Dermis blood vessel endothelial cell (primary cell): ENCODE measurements around the gene MAPK8. TPM values are rescaled to one million over a fixed set of nuclear protein-coding genes. Genes with fewer than 3 reads are reported as not detected.
A peak's percentile ranks its signal among the peaks of the same experiment; 100 is the strongest.
"Not testable (repeated sequence)": the region's sequence is repeated elsewhere in the genome, so short reads cannot be mapped to it uniquely, and the experiment has no call there.

Experiments
- DNase-seq: peaks from one replicate; pipeline ENCODE4 v3.0.0; 2010
- total RNA-seq: library from RNA; depleted of rRNA; stranded (reverse); fragments of >200 nt; gene quantifications from 2 replicates; pipeline ENCODE4 v1.2.3, GENCODE V29; 2014

The MAPK8 gene
- total RNA-seq, 1 donor from 2014 or later = 81.3 TPM

- DNase-seq = no peak
Measured at GRCh38 chr10:48336978-48337599, 30.6 kb downstream of the MAPK8 start.

DNA sequence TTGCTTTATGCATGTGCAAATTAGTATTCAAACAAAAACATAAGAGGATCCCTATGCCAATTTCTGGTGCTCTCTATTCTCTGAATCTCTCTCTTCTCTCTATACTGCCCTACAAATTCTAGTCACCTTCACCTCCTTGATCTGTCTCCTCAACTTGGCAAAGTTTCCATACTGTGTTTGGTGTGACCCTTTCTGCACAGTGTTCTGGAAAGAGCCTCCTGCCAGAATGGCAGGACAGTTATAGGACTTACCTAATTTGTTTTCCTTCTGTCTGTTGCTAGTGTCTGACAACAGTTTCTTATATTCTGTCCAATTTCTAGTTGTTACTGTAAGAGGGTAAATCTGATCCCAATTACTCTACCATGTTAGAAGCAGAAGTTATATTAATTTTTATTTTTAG is 34.3 kb downstream of the MAPK8 start:
- no peak for DNase-seq

GRCh38 chr10:48343106-48343505 is 36.6 kb downstream of the MAPK8 start:
- no peak for DNase-seq

- no peak for DNase-seq
Measured at GRCh38 chr10:48343921-48344598, 37.6 kb downstream of the MAPK8 start.

DNA sequence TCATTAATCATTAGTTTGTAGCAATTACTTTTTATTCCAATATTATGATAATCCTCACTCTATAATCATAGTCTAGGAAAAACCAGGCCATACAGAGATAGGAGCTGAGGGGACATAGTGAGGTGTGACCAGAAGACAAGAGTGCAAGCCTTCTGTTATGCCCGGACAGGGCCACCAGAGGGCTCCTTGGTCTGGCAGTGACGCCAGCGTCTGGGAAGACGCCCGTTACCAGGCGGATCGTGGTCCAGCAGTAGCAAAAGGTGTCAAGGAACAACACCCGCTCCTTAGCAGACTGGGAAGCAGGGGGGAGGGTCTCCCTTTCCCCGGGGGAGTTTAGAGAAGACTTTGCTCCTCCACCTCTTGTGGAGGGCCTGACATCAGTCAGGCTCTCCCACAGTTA is 39.8 kb downstream of the MAPK8 start:
- DNase-seq = not testable (repeated sequence)

GRCh38 chr10:48347539-48347938 is 41.1 kb downstream of the MAPK8 start:
- DNase-seq = not testable (repeated sequence)

GRCh38 chr10:48347943-48348342 is 41.5 kb downstream of the MAPK8 start:
- not testable (repeated sequence) for DNase-seq

DNA sequence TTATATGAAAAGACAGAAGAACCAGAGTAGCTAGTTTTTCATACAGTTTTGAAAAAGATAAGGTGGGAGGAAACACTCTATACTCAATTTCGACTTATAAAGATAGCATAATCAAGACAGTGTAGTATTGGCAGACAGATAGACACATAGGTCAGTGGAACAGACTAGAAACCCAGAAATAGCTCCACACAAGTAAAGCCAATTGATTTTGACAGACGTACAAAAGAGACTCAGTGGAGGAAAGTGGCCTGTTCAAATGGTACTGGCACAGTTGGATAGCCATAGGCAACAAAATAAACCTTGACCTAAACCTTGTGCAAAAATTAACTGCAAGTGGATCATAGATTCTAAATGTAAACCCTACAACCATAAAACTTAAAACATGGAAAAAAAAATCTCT is 46.8 kb downstream of the MAPK8 start:
- DNase-seq = no peak

GRCh38 chr10:48357631-48358030 is 51.2 kb downstream of the MAPK8 start:
- DNase-seq = peak; percentile 28

DNA sequence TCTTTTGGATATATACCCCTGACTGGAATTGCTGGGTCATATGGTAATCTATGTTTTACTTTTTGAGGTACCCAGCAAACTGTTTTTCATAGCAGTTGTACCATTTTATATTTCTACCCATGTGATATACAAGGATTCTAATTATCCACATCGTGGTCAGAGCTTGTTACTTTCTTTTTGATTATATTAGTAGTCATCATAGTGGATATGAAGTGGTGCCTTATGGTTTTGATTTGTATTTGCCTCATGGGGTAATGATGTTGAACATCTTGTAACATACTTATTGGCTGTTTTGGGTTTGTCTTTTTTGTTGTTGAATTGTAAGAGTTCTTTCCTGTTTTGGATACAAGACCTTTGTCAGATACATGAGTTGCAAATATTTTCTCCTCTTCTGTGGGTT is 51.7 kb downstream of the MAPK8 start:
- DNase-seq = no peak

DNA sequence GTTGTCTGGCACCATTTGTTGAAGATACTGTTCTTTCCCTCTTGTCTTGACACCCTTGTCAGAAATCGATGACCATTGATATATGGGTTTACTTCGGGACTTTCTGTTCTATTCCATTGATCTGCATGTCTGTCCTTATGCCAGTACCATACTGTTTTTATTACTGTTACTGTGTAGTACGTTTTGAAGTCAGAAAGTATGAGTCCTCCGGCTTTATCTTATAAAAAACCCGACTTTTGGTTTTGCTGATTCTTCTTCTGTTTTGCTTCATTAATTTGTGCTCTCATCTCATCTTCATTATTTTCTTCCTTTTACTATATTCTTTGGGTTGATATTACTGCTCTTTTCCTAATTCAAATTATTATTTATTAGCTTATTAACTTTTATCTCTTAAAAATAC is 52.4 kb downstream of the MAPK8 start:
- DNase-seq = no peak

DNA sequence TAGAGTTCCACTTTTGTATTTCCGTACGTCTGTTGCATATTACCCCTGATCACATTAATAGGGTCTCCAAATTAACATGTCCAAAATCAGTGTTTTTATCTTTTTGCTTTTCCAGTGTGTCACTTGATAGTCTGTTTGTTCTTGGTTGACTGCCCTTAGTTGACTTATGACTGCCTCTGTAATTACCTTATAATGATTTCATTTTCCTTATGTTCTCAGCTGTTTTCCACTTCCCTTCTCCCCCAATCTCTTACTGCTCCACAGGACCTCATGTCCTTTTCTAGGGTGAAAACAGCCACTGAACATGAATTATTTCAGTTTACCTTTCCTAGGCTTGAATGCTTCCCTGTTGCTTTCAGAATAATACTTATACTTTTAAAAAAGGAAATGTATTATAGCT is 54.7 kb downstream of the MAPK8 start:
- peak; percentile 65 for DNase-seq

DNA sequence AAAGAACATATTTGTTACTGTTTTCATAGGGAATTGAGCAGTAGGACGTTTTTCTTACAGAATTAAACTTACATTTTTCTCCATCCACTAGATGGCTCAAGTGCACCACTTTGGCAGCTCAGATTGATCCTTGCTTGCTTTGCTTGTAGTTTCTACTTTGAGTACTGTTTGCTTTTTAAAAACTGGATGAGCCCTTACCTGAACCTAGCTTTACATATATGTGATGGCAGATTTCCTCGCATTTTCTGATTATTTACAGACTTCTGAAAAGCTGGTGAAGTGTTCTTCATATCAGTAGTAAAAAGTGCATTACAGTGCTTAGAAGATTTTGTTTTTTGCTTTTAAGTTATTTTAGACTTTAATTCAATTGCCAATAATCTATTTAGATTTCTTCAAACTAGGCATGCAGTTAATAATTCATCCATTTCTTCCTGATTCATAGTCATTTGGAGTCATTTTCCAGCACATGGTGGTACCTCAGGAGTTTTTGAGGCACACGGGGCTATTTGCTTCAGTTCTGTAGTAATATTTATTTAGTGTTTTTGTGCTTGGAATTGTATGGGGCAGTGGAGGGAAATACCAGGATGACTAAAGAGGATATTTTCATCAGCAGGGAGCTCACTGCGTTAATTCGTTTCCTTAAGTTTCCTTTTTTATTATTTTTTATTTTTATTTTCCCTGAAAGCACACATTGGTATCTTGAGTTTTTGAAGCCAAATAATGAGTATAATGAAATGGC is 57.3 kb downstream of the MAPK8 start:
- peak; percentile 90 for DNase-seq

DNA sequence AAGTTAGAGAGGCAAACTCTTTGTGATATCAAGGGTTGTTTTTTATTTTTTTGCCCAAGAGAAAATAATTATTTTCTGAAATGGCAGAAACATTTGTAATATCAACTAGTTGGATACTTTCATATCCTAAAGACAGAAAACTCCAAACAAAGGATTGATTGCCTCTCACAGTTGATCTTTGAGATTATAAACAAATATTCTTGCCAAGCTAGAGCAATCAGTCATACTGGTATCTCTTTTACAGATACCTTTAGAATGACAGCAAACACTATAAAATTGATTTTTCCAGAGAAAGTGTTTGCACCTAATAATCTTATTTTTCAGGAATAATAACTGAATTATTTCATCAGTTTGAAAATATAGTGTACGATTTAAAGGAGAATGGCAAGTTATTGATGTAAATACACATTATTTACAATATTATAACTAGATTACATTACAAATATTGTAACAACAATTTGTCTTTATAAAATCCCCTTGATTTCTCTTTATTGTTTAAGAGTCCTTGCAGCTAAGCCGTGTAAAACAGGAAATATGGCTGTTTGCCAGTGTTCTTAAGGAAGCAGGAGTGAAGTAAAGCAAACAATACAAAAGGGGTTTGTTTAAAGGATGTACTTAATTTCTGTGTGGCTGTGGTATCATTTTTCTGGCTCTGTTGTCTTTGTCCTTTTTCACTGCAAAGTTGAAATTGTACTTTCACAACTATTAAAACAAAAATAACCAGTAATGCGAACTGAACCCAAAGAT is 58.4 kb downstream of the MAPK8 start:
- peak; percentile 94 for DNase-seq

DNA sequence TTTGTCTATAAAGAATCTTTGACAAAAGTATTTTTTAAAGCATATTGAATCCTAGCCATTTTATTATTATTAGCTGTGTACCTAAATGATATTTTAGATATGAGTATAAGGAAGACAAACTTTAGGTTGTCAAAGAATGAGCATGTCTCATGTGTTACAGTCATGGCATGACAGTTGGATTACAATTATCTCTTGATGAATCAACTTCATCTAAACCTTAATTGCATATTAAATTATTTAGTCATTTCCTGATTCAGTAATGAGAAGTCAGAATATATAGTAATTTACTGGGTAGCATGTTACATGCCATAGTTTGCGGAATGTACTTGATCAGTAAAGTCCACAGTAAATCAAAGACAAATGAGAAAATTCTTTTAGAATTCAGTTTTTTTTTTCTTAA is 59.2 kb downstream of the MAPK8 start:
- DNase-seq = peak; percentile 34

DNA sequence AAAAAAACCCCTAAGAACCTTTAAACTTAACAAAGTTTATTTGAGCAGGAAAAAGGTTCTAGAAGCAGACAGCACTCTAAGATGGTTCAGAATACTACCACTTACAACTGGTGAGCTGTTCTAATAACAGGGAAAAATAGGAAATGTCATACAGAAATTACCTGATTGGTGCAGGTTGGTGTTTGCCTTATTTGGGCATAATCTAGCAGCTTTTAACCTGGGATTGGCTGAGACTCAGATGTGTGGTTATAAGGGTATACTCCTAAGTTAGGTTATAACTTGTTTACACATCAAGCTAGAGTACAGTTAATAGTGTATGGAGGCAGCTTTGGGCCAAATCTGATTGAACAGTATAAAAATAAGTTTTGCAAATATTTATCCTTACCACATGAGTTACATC is 59.8 kb downstream of the MAPK8 start:
- DNase-seq = peak; percentile 73

GRCh38 chr10:48369501-48369900 is 63.0 kb downstream of the MAPK8 start:
- DNase-seq = no peak

GRCh38 chr10:48377751-48378530 is 71.5 kb downstream of the MAPK8 start:
- DNase-seq = peak; percentile 38

- no peak for DNase-seq
Measured at GRCh38 chr10:48378675-48379074, 72.2 kb downstream of the MAPK8 start.

- DNase-seq = no peak
Measured at GRCh38 chr10:48381971-48382370, 75.5 kb downstream of the MAPK8 start.

DNA sequence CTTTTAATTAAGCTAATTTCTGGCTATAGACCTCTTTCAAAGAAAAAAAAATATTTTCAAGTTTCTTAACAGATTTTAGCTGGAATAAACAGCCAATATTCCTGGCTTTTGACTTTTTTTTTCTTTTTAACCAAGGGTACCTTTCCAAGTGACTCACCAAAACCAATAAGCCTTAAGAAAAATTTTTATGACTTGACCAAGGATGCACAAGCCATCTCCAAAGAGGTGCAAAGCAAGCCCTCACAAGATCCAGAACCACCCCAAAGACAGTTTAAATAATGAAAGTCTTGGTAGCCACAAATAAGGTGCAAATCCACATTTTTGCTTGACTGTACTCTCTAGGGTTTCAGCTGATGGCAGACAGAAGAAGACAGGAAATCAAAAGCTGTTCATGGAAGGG is 76.5 kb downstream of the MAPK8 start:
- no peak for DNase-seq

DNA sequence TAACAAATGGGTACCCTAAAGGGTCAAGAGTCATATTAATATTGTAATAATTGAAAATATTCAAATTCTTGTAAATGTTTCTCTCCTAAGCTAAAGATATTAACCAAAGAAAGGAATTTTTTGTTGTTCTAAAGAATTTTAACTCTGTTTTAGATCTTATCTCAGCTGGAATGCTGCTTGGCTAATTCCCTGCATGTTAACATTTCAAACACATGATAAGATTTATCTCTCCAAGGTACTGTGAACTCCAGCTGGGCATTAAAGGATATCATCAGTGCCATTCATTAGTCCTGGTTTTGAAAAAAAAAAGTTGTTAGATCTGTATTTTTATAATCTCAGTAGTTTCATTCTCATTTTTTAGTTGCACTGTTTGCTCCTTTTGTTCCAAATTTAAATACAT is 76.9 kb downstream of the MAPK8 start:
- no peak for DNase-seq

DNA sequence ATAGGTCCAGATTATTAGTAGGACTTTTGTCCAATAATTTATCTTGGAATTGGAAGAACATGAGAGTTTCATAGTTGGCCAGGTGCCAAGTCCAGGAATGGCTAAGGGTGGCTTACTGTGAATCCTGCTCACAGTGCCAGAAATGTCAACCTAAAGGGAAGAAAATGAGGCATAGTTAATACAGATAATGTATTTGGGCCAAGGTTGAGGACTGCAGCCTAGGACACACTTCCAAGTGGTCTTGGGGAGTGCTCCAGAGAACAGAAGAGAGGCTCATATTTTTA is 78.2 kb downstream of the MAPK8 start:
- peak; percentile 36 for DNase-seq
